C4-2B (cell line): ENCODE results near the gene CHMP1A.
"Not testable (repeated sequence)": the region's sequence is repeated elsewhere in the genome, so short reads cannot be mapped to it uniquely, and the experiment has no call there.

ENCODE experiments used
- H3K27ac ChIP-seq: fragments of 450-650 bp; 2 replicates; pipeline ENCODE4 v1.5.1; 2017
- CTCF ChIP-seq: fragments of 450-650 bp; conservative IDR thresholded peaks from 2 replicates; pipeline ENCODE4 v1.5.1; 2017; ENCODE audit warnings: mild to moderate bottlenecking
- ZFX ChIP-seq: fragments of 450-650 bp; IDR thresholded peaks from 2 replicates; pipeline ENCODE4 v1.6.1; 2017

The CHMP1A gene

DNA sequence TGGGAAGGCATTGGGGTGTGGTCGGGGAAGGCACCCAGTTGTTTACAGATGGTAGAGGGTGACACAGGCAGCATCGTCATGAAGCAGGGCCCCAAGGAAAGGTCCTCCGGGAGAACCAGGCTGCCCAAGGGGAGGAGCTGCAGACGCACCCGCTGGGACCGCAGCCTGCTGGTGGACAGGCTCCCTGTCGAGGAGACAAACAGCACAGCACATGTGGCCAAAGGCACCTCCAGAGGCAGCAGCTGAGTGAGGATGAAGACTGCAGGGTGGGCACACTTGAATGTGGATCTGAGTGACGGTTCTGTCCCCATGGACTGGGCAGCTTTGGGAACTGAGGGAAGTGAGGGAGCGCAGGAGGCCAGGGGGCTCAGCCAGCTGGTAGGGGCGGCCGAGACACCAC is 12.4 kb downstream of the CHMP1A start:
- TF ChIP-seq ZFX, result no peak
- TF ChIP-seq CTCF, result no peak

GRCh38 chr16:89643769-89644300 is 13.7 kb downstream of the CHMP1A start:
- TF ChIP-seq CTCF (no peak), ZFX (no peak)
- no peak overlapping the region for H3K27ac ChIP-seq

More for the DNA sequence above, 12.4 kb downstream of the CHMP1A start:
- H3K27ac ChIP-seq, result no peak overlapping the region

DNA sequence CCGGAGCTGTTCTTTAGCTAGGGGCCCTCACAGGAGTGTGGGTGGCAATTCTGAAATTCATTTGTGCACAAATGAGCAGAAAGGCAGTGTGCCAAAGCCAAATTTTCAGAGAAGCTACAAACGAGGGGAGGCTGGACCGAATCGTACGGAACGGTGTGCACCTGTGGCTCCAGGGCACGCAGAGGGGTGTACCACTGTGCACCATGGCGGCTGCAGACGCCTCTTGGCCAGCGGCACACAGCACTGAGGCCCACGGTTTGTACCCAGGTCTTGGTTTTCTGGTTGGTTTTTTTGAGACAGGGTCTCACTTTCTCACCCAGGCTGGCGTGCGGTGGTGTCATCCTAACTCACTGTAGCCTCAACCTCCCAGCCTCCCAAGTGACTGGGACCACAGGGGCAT is 14.9 kb downstream of the CHMP1A start:
- TF ChIP-seq ZFX, result no peak
- H3K27ac ChIP-seq, result no peak overlapping the region

DNA sequence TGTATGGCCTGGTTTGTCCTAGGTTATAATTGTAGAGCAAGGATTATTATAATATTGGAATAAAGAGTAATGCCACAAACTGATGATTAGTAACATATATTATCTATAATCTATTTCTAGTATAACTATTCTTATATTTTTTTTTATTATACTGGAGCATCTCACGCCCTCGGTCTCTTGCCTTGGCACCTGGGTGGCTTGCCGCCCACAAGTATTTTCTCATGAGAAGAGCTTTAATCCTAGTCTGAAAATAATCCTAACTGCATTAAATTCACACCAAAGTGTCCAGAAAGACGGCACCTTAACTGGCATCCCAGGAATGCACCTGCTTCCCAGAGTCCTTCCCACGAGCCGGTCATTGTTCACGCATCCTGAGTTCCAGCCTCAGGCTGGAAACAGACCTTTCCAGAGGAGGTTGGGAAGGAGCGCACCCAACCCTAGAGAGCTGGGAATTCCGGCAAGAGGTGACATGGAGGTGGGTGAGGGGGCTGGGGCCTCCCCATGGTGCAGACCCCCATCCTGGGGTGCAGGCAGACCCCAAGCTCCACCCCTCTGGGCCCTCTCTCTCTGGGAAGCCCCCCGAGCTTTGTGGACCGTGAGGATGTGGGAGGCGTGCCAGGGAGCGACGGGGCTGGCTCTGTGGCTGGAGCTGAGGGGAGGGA is 15.9 kb downstream of the CHMP1A start:
- no peak overlapping the region for H3K27ac ChIP-seq
- no peak for TF ChIP-seq ZFX
- TF ChIP-seq CTCF, result peak; percentile 57; the same call in 1 of the 2 replicates

GRCh38 chr16:89639385-89639784 is 18.1 kb downstream of the CHMP1A start:
- H3K27ac ChIP-seq, result no peak overlapping the region
- TF ChIP-seq ZFX (no peak), CTCF (no peak)

DNA sequence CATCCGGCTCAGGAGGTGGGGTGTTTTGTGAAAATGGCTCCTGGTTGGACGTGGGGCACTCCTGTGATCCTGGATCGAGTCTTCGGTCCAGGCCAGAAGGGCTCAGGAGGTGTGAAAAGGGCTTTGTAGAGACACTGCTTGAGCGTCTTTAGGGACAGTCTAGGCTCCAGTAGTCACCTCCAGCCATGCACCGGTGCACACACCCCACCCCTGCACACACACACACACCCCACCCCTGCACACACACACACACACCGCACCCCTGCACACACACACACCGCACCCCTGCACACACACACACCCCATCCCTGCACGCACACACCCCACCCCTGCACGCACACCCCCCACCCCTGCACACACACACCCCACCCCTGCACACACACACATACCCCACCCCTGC is 19.1 kb downstream of the CHMP1A start:
- TF ChIP-seq ZFX, result no peak
- H3K27ac ChIP-seq, result no peak overlapping the region

GRCh38 chr16:89637379-89637778 is 20.1 kb downstream of the CHMP1A start:
- TF ChIP-seq CTCF, result no peak; the same call in 1 of the 2 replicates
- no peak for TF ChIP-seq ZFX
- no peak overlapping the region for H3K27ac ChIP-seq

GRCh38 chr16:89636663-89637062 is 20.8 kb downstream of the CHMP1A start:
- no peak for TF ChIP-seq CTCF
- no peak for TF ChIP-seq ZFX
- H3K27ac ChIP-seq, result no peak overlapping the region

GRCh38 chr16:89634463-89635385 is 22.8 kb downstream of the CHMP1A start:
- H3K27ac ChIP-seq, result not testable (repeated sequence)
